IMR-90 (cell line): ENCODE measurements around the gene DOCK2. TPM values are rescaled to one million over a fixed set of nuclear protein-coding genes. Genes with fewer than 3 reads are reported as not detected.

Experiments used
- ATAC-seq: fragments of 200-7000 bp; cut with Tn5 transposase; 2 replicates; pipeline ENCODE4 v1.9.1; 2020; ENCODE audit warnings: low read depth, mild to moderate bottlenecking, moderate library complexity
- BruUV-seq: library from RNA; stranded (reverse); fragments of 400-500 nt; replicated peaks from 2 replicates; lab custom pipeline; 2021; lab: Mats Ljungman, UMichigan
- CTCF ChIA-PET: fragments of 300-600 bp; formaldehyde crosslinking; extraction: SDS; loops from one replicate; lab custom pipeline; 2021; ENCODE audit warnings: antibody characterized with exemption; lab: Yijun Ruan, JAX
- POLR2A ChIA-PET: fragments of 300-600 bp; sonication (Branson Sonifier 250); formaldehyde crosslinking; loops from one replicate; lab custom pipeline; 2022; ENCODE audit warnings: antibody characterized with exemption; ENCODE audit not compliant: unreplicated experiment; lab: Charles Lee
- DNase-seq: peaks from one replicate; pipeline ENCODE4 v3.0.0; 2013
- H2AFZ ChIP-seq: replicated peaks from 2 replicates; pipeline ENCODE3; 2013; ENCODE audit warnings: low read length, mild to moderate bottlenecking; ENCODE audit not compliant: poor library complexity
- H2AK5ac ChIP-seq: 2 replicates; pipeline ENCODE4 v1.6.1; 2013; ENCODE audit warnings: low read depth, low read length, inconsistent platforms
- H2AK9ac ChIP-seq: replicated peaks from 2 replicates; pipeline ENCODE3; 2013; ENCODE audit warnings: mild to moderate bottlenecking, low read depth, low read length, moderate library complexity; ENCODE audit not compliant: poor library complexity
- H2BK120ac ChIP-seq: 2 replicates; pipeline ENCODE4 v1.6.1; 2013; ENCODE audit warnings: low read depth, low read length, inconsistent platforms
- H2BK15ac ChIP-seq: 3 replicates; pipeline ENCODE4 v1.6.1; 2013; ENCODE audit warnings: low read depth, low read length, inconsistent platforms
- H2BK20ac ChIP-seq: 2 replicates; pipeline ENCODE4 v1.6.1; 2013; ENCODE audit warnings: low read depth, mild to moderate bottlenecking, inconsistent platforms, low read length, moderate library complexity
- H2BK5ac ChIP-seq: 2 replicates; pipeline ENCODE4 v1.6.1; 2013; ENCODE audit warnings: mild to moderate bottlenecking, low read depth, low read length, inconsistent platforms; ENCODE audit not compliant: poor library complexity, severe bottlenecking
- H3K14ac ChIP-seq: replicated peaks from 2 replicates; pipeline ENCODE4 v1.6.1; 2013; ENCODE audit warnings: low read depth, low read length, inconsistent platforms
- H3K18ac ChIP-seq: 2 replicates; pipeline ENCODE4 v1.6.1; 2013; ENCODE audit warnings: low read depth, low read length, control low read depth
- H3K23ac ChIP-seq: 2 replicates; pipeline ENCODE4 v1.6.1; 2013; ENCODE audit warnings: low read depth, low read length, inconsistent platforms
- H3K27ac ChIP-seq: 2 replicates; pipeline ENCODE4 v1.5.1; 2013; ENCODE audit warnings: mild to moderate bottlenecking, control low read depth, low read length; ENCODE audit not compliant: insufficient read depth
- H3K27me3 ChIP-seq: 2 replicates; pipeline ENCODE4 v1.6.1; 2013; ENCODE audit warnings: low read length; ENCODE audit not compliant: control insufficient read depth, insufficient read depth
- H3K36me3 ChIP-seq: 2 replicates; pipeline ENCODE4 v1.6.1; 2013; ENCODE audit warnings: low read length, mixed read lengths; ENCODE audit not compliant: control insufficient read depth, insufficient read depth
- H3K4ac ChIP-seq: 2 replicates; pipeline ENCODE4 v1.6.1; 2013; ENCODE audit warnings: low read depth, low read length, inconsistent platforms
- H3K4me1 ChIP-seq: 2 replicates; pipeline ENCODE4 v1.6.1; 2013; ENCODE audit warnings: low read length, mixed read lengths; ENCODE audit not compliant: control insufficient read depth, insufficient read depth
- H3K4me2 ChIP-seq: 2 replicates; pipeline ENCODE4 v1.6.1; 2013; ENCODE audit warnings: low read depth, mild to moderate bottlenecking, control low read depth, low read length, moderate library complexity
- H3K4me3 ChIP-seq: 2 replicates; pipeline ENCODE4 v1.5.1; 2013; ENCODE audit warnings: low read depth, mild to moderate bottlenecking, control low read depth, low read length, moderate library complexity; ENCODE audit not compliant: insufficient read depth
- H3K56ac ChIP-seq: 2 replicates; pipeline ENCODE4 v1.6.1; 2013; ENCODE audit warnings: low read length, inconsistent platforms; ENCODE audit not compliant: insufficient read depth; ENCODE audit errors: extremely low read depth
- H3K79me1 ChIP-seq, 2 experiments: 2 replicates each; pipeline ENCODE4 v1.6.1; 2013; ENCODE audit warnings: low read length in 2 of 2, inconsistent platforms in 1 of 2, low read depth in 1 of 2
- H3K9ac ChIP-seq: 2 replicates; pipeline ENCODE4 v1.6.1; 2013; ENCODE audit warnings: low read depth, low read length, control low read depth
- H3K9me1 ChIP-seq: 2 replicates; pipeline ENCODE4 v1.6.1; 2013; ENCODE audit warnings: low read length, inconsistent platforms; ENCODE audit not compliant: insufficient read depth
- H3K9me3 ChIP-seq: 2 replicates; pipeline ENCODE4 v1.6.1; 2013; ENCODE audit warnings: low read length; ENCODE audit not compliant: control insufficient read depth, insufficient read depth
- H4K20me1 ChIP-seq: 2 replicates; pipeline ENCODE4 v1.6.1; 2013; ENCODE audit warnings: low read length, inconsistent platforms; ENCODE audit not compliant: insufficient read depth
- H4K5ac ChIP-seq: 2 replicates; pipeline ENCODE4 v1.6.1; 2013; ENCODE audit warnings: mild to moderate bottlenecking, low read depth, low read length, control low read depth
- H4K8ac ChIP-seq, 2 experiments: 2 replicates each; pipeline ENCODE4 v1.6.1; 2013; ENCODE audit warnings: low read depth in 2 of 2, low read length in 2 of 2, control low read depth in 1 of 2, inconsistent platforms in 1 of 2
- H4K91ac ChIP-seq: 2 replicates; pipeline ENCODE4 v1.6.1; 2013; ENCODE audit warnings: low read depth, low read length, inconsistent platforms; ENCODE audit not compliant: insufficient read depth
- POLR2A ChIP-seq: IDR thresholded peaks from 2 replicates; pipeline ENCODE4 v1.6.1; 2012; ENCODE audit warnings: mild to moderate bottlenecking, low read depth, low read length
- WGBS, 2 experiments: methylation state at CpG; one replicate each; pipeline versions ENCODE4 v1.1.5 to v1.1.7; 2013; ENCODE audit warnings: missing lambda C conversion rate in 2 of 2; ENCODE audit not compliant: insufficient read length in 1 of 2; ENCODE audit errors: extremely low coverage in 2 of 2; 5-methylcytosine and 5-hydroxymethylcytosine counted together
- dilution Hi-C: fragments of 300-500 bp; cut with HindIII; formaldehyde crosslinking; loops from one replicate; pipeline ENCODE4 v1.14.3; 2018; ENCODE audit warnings: low sequenced_read_pairs; ENCODE audit not compliant: unreplicated experiment
- in situ Hi-C: fragments of 300-500 bp; cut with MboI; formaldehyde crosslinking; loops from 3 replicates; pipeline ENCODE4 v1.14.3; 2019; ENCODE audit warnings: low sequenced_read_pairs, inconsistent platforms, mixed read lengths
- intact Hi-C: fragments of 100-400 bp; cut with micrococcal nuclease; formaldehyde crosslinking; loops from 2 replicates; pipeline ENCODE4 v1.10.0; 2022
- polyA plus RNA-seq, 3 experiments: library from polyadenylated mRNA; depleted of rRNA; stranded (reverse); fragments of >200 nt; gene quantifications; 2 replicates each; pipeline ENCODE4 v1.2.3, GENCODE V29; 2012; ENCODE audit warnings: low replicate concordance in 1 of 3
- total RNA-seq: library from RNA; depleted of rRNA; stranded (reverse); fragments of >200 nt; gene quantifications from 2 replicates; pipeline ENCODE4 v1.2.3, GENCODE V29; 2012
- TF ChIP-seq, protein P1 (sequence below): conservative IDR thresholded peaks from 2 replicates; pipeline ENCODE4 v1.5.1; 2012; ENCODE audit warnings: mild to moderate bottlenecking, low read depth, low read length, improper control_type of control experiment

Gene DOCK2
- total and polyA plus RNA-seq, 2 of the 4 experiments (the other 2 are of a cell fraction) = 0.72 to 3.0 TPM

DNA sequence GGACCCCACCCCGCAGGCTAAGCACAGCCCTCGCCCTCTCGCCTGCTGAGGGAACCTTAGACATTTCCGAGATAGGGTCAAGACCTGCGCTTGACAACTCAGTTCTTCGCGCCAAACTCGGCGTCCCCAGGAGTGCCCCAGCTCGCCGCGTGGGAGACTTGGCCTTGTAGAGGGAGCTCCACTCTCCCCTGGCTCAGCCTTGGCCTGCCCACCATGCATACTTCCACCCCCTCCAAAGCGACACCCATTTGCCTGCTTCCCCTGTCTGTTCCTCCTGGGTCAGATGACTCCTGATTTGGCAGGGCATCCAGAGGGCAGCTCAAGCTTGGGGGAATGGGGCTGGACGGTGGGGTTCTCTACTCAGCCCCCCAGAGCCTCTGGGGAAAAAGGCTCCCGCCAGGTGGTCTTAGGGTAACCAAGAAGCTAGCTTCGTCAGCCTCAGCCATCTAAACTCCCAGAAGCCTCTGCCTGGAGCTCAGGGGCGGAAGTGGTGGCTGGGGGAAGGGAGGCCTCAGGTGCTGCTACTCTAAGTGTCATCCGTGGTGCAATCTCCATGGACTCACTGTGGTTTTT lies 560 bp downstream of the DOCK2 start:
- H3K9ac ChIP-seq = no peak overlapping the region
- no peak for ATAC-seq
- CTCF ChIA-PET = no interaction called here

More for the DNA sequence above, 560 bp downstream of the DOCK2 start:
- Histone ChIP-seq H4K5ac (no peak overlapping the region), H2AK9ac (no peak overlapping the region), H3K36me3 (no peaks in the 10 kb centered on the region), H3K56ac (no peak overlapping the region), H2BK5ac (no peak overlapping the region), H2BK20ac (no peak overlapping the region), H4K20me1 (no peaks in the 10 kb centered on the region), H3K27ac (no peak overlapping the region), H3K4ac (no peak overlapping the region), H3K9me1 (peaks cover 3% of the 10 kb centered on the region; the same call in 1 of the 2 replicates), H2BK120ac (no peak overlapping the region), H3K4me3 (no peak overlapping the region), H3K18ac (no peak overlapping the region), H4K91ac (no peak overlapping the region), H3K4me1 (no peaks in the 10 kb centered on the region), H3K4me2 (no peak overlapping the region), H3K23ac (no peak overlapping the region), H3K27me3 (no peaks in the 10 kb centered on the region), H2BK15ac (no peak overlapping the region), H3K9me3 (peaks cover 4% of the 10 kb centered on the region; the same call in 1 of the 2 replicates), H4K8ac (no peak overlapping the region), H2AFZ (peak overlapping the region; percentile 83), H3K14ac (no peak overlapping the region), H2AK5ac (no peak overlapping the region), H3K79me1 (no peaks in the 10 kb centered on the region)
- 20% methylated on average over 2 of the region's 18 CpGs; no CpG with 5 or more reads in 1 of the 2 experiments for WGBS, 2 experiments
- no peak for DNase-seq
- BruUV-seq = no TSS peak
- dilution Hi-C loops (no loop called here), in situ Hi-C loops (no loop called here), intact Hi-C loops (no loop called here)
- TF ChIP-seq, protein P1, sequence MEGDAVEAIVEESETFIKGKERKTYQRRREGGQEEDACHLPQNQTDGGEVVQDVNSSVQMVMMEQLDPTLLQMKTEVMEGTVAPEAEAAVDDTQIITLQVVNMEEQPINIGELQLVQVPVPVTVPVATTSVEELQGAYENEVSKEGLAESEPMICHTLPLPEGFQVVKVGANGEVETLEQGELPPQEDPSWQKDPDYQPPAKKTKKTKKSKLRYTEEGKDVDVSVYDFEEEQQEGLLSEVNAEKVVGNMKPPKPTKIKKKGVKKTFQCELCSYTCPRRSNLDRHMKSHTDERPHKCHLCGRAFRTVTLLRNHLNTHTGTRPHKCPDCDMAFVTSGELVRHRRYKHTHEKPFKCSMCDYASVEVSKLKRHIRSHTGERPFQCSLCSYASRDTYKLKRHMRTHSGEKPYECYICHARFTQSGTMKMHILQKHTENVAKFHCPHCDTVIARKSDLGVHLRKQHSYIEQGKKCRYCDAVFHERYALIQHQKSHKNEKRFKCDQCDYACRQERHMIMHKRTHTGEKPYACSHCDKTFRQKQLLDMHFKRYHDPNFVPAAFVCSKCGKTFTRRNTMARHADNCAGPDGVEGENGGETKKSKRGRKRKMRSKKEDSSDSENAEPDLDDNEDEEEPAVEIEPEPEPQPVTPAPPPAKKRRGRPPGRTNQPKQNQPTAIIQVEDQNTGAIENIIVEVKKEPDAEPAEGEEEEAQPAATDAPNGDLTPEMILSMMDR = no peak
- TF ChIP-seq POLR2A = no peak
- POLR2A ChIA-PET = no interaction called here
